Stomach (tissue), 9 donors: ENCODE results near the gene BMP5. TPM values are rescaled to one million over a fixed set of nuclear protein-coding genes. Genes with fewer than 3 reads are reported as not detected.

ENCODE experiments used
- DNase-seq, 2 donors: peaks; one replicate each; pipeline versions ENCODE4 v3.0.0 to v3.0.0-alpha.2; 2013 to 2019
- H3K27ac ChIP-seq, 5 donors: fragments of 200-600 bp in 4 of 5; sonication (generic) in 4 of 5; one replicate each; pipeline ENCODE4 v1.5.1; 2013 to 2019; ENCODE audit warnings: mild to moderate bottlenecking in 1 of 5, moderate library complexity in 1 of 5
- H3K27me3 ChIP-seq, 3 donors: fragments of 200-600 bp; sonication (generic); one replicate each; pipeline ENCODE4 v1.5.1; 2017 to 2019; ENCODE audit warnings: mixed run types in 1 of 3
- H3K36me3 ChIP-seq, 4 donors: fragments of 200-600 bp; sonication (generic); 1 replicate in 3 of 4; 2 replicates in 1 of 4; pipeline ENCODE4 v1.5.1; 2016 to 2019
- H3K4me1 ChIP-seq, 4 donors: fragments of 200-600 bp; sonication (generic); one replicate each; pipeline ENCODE4 v1.5.1; 2016 to 2019
- H3K4me3 ChIP-seq, 4 donors: fragments of 200-600 bp; sonication (generic) in 3 of 4; one replicate each; pipeline ENCODE4 v1.5.1; 2016 to 2019; ENCODE audit warnings: mild to moderate bottlenecking in 1 of 4
- H3K9me3 ChIP-seq, 4 donors: fragments of 200-600 bp; sonication (generic); one replicate each; pipeline ENCODE4 v1.5.1; 2016 to 2019
- CTCF ChIP-seq, 7 experiments: fragments of 450-650 bp in 4 of 7; fragments of 200-600 bp in 3 of 7; sonication (generic) in 3 of 7; IDR thresholded peaks; one replicate each; pipeline ENCODE4 v1.5.1; 2016 to 2019; ENCODE audit warnings: antibody characterized with exemption in 7 of 7, control low read depth in 2 of 7, mild to moderate bottlenecking in 1 of 7
- EP300 ChIP-seq: sonication (generic); formaldehyde crosslinking; IDR thresholded peaks from one replicate; pipeline ENCODE4 v1.6.1; 2017; ENCODE audit warnings: antibody characterized with exemption
- POLR2A ChIP-seq, 4 donors: fragments of 450-650 bp; IDR thresholded peaks; one replicate each; pipeline ENCODE4 v1.6.1; 2016; ENCODE audit warnings: antibody characterized with exemption in 4 of 4, control low read depth in 2 of 4, mild to moderate bottlenecking in 1 of 4, moderate library complexity in 1 of 4
- POLR2AphosphoS5 ChIP-seq, 3 donors: sonication (generic); formaldehyde crosslinking; IDR thresholded peaks; one replicate each; pipeline ENCODE4 v1.6.1; 2016; ENCODE audit warnings: antibody characterized with exemption in 3 of 3
- WGBS, 5 donors: extraction: QIAGEN DNeasy Blood & Tissue Kit in 3 of 5; methylation state at CpG; one replicate each; pipeline versions ENCODE4 v1.1.5 to v1.1.7; 2013 to 2018; 5-methylcytosine and 5-hydroxymethylcytosine counted together
- intact Hi-C: fragments of 100-400 bp; cut with DNase I; formaldehyde crosslinking; loops from one replicate; pipeline ENCODE4 v1.15.1; 2023; ENCODE audit warnings: low total_unique reads
- polyA plus RNA-seq, 3 donors: library from polyadenylated mRNA; stranded (reverse); fragments of 200-250 nt; gene quantifications; one replicate each; pipeline ENCODE4 v1.2.3, GENCODE V29; 2013
- total RNA-seq, 5 donors: library from RNA; depleted of rRNA; stranded (reverse); fragments of >200 nt; gene quantifications; one replicate each; pipeline versions ENCODE4 v1.1.0 to v1.2.3, GENCODE V29; 2014 to 2016
- donor health status: healthy with polysubstance abuse.
- donor health status: Bipolar disorder and iron deficiency.
- donor health status: healthy.

Gene BMP5
- total and polyA plus RNA-seq, 8 donors: 0.25 to 18.1 (median 1.4) TPM; not detected in 1

- H3K4me3 ChIP-seq: no peak overlapping the region
- no peaks in the 10 kb centered on the region for H3K27me3 ChIP-seq
- H3K4me1 ChIP-seq: peaks cover 0 to 8% (median 0%) of the 10 kb centered on the region in 4 donors
- peak in 1 of 2 donors; percentile 10 for DNase-seq
- no peak overlapping the region for H3K27ac ChIP-seq
- 45 to 57% (median 51%) methylated on average over 3 of the region's 3 CpGs for WGBS, 5 donors
- no peaks in the 10 kb centered on the region for H3K9me3 ChIP-seq
- intact Hi-C loops: no loop called here
- H3K36me3 ChIP-seq: no peaks in the 10 kb centered on the region
- TF ChIP-seq POLR2A (IDR thresholded peaks at IDR 0.05) (no peak), POLR2AphosphoS5 (IDR thresholded peaks at IDR 0.05) (peak in 1 of 3 donors; percentile 30)
Observed at GRCh38 chr6:55758156-55758937, 117.0 kb downstream of the BMP5 start.

GRCh38 chr6:55756531-55757031, 118.8 kb downstream of the BMP5 start:
- H3K9me3 ChIP-seq: no peaks in the 10 kb centered on the region
- no peak overlapping the region for H3K27ac ChIP-seq
- 62 to 73% (median 68%) methylated on average over 6 of the region's 6 CpGs for WGBS, 5 donors
- H3K36me3 ChIP-seq: no peaks in the 10 kb centered on the region
- no peak overlapping the region for H3K4me3 ChIP-seq
- TF ChIP-seq EP300 (no peak), POLR2AphosphoS5 (IDR thresholded peaks at IDR 0.05) (no peak), CTCF (IDR thresholded peaks at IDR 0.05) (no peak), POLR2A (IDR thresholded peaks at IDR 0.05) (no peak)
- H3K27me3 ChIP-seq: no peaks in the 10 kb centered on the region
- intact Hi-C loops: no loop called here
- peak in 1 of 2 donors; percentile 30 for DNase-seq
- peaks cover 0 to 8% (median 0%) of the 10 kb centered on the region in 4 donors for H3K4me1 ChIP-seq

GRCh38 chr6:55748880-55749279, 126.5 kb downstream of the BMP5 start:
- 82 to 89% (median 86%) methylated on average over 4 of the region's 4 CpGs for WGBS, 5 donors
- TF ChIP-seq POLR2A (IDR thresholded peaks at IDR 0.05) (no peak), EP300 (no peak), CTCF (IDR thresholded peaks at IDR 0.05) (no peak), POLR2AphosphoS5 (IDR thresholded peaks at IDR 0.05) (no peak)
- intact Hi-C loops: no loop called here
- Histone ChIP-seq H3K27me3 (no peaks in the 10 kb centered on the region), H3K9me3 (no peaks in the 10 kb centered on the region), H3K4me3 (no peak overlapping the region), H3K4me1 (no peaks in the 10 kb centered on the region), H3K36me3 (no peaks in the 10 kb centered on the region), H3K27ac (no peak overlapping the region)
- DNase-seq: no peak

- no peak for TF ChIP-seq POLR2A (IDR thresholded peaks at IDR 0.05)
- no peak for TF ChIP-seq CTCF (IDR thresholded peaks at IDR 0.05)
- no peak for TF ChIP-seq POLR2AphosphoS5 (IDR thresholded peaks at IDR 0.05)
- TF ChIP-seq EP300: no peak
- no peak for DNase-seq
- 76 to 90% (median 83%) methylated on average over 1 of the region's 1 CpG for WGBS, 5 donors
- intact Hi-C loops: no loop called here
- Histone ChIP-seq H3K27ac (no peak overlapping the region), H3K36me3 (no peaks in the 10 kb centered on the region), H3K9me3 (no peaks in the 10 kb centered on the region), H3K4me3 (no peak overlapping the region), H3K27me3 (no peaks in the 10 kb centered on the region), H3K4me1 (no peaks in the 10 kb centered on the region)
Observed at GRCh38 chr6:55746473-55746872, 128.9 kb downstream of the BMP5 start.

- no peak for DNase-seq
- Histone ChIP-seq H3K27me3 (no peaks in the 10 kb centered on the region), H3K9me3 (peaks cover 0 to 9% (median 2%) of the 10 kb centered on the region in 4 donors), H3K4me3 (no peak overlapping the region), H3K27ac (no peak overlapping the region), H3K4me1 (no peaks in the 10 kb centered on the region), H3K36me3 (no peaks in the 10 kb centered on the region)
- intact Hi-C loops: no loop called here
- TF ChIP-seq EP300: no peak
- TF ChIP-seq CTCF (IDR thresholded peaks at IDR 0.05): no peak
- TF ChIP-seq POLR2AphosphoS5 (IDR thresholded peaks at IDR 0.05): no peak
- TF ChIP-seq POLR2A (IDR thresholded peaks at IDR 0.05): no peak
Observed at GRCh38 chr6:55734256-55734655, 141.1 kb downstream of the BMP5 start.
